ENCODE data around the gene EHD4. TPM values are rescaled to one million over a fixed set of nuclear protein-coding genes. Genes with fewer than 3 reads are reported as not detected.

The EHD4 gene
- total and polyA plus RNA-seq, 2 experiments from 2014 or later = 27.3 to 34.7 TPM

- Histone ChIP-seq H3K79me2 (no peaks in the 10 kb centered on the region), H3K27ac (no peak overlapping the region), H3K9me3 (ENCODE audit: low read depth) (no peaks in the 10 kb centered on the region), H3K9me2 (replicated peaks; ENCODE audit: insufficient read depth) (no peaks in the 10 kb centered on the region), H3K4me2 (no peak overlapping the region), H3K4me3 (no peak overlapping the region), H2AFZ (no peak overlapping the region), H4K20me1 (ENCODE audit: insufficient read depth, poor library complexity, severe bottlenecking) (no peaks in the 10 kb centered on the region), H3K36me3 (replicated peaks; ENCODE audit: insufficient read depth, low read depth) (no peaks in the 10 kb centered on the region), H3K27me3 (no peaks in the 10 kb centered on the region), H3K4me1 (ENCODE audit: insufficient read depth) (no peaks in the 10 kb centered on the region)
- DNase-seq (ENCODE audit: low spot score) = no peak
- WGBS (ENCODE audit: low lambda C conversion rate, missing lambda C conversion rate) = 74% methylated on average over 15 of the region's 15 CpGs
- TF ChIP-seq EZH2 (IDR thresholded peaks at IDR 0.05; ENCODE audit: borderline replicate concordance) (no peak), CTCF (IDR thresholded peaks at IDR 0.05; ENCODE audit: poor library complexity) (no peak), EZH2phosphoT487 (IDR thresholded peaks at IDR 0.05; ENCODE audit: low read depth, severe bottlenecking, unreplicated experiment) (no peak)
Observed at GRCh38 chr15:41860049-41860828, 112.1 kb downstream of the EHD4 start.

DNA sequence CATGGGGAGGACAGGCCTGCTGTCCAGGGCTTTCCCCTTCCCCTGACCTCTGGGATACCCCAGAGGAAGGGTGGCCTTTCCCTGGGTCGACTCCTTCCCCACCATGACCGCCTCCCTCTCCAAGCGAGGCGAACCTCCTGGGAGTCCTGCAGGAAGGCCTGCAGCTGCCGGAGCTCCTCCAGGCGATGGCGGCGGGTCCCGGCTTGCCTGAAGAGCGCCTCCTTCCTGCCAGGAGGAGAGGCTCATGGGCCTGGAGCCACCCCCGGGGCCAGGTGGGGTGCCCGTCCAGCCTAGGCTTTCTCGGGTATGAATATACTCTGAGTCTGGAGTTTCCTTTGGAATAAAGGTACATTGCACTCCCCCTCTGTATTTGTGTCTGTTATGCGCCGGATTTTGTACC, 113.6 kb downstream of the EHD4 start:
- TF ChIP-seq EZH2phosphoT487 (IDR thresholded peaks at IDR 0.05; ENCODE audit: low read depth, severe bottlenecking, unreplicated experiment) (no peak), CTCF (IDR thresholded peaks at IDR 0.05; ENCODE audit: poor library complexity) (no peak), EZH2 (IDR thresholded peaks at IDR 0.05; ENCODE audit: borderline replicate concordance) (no peak)
- 96% methylated on average over 15 of the region's 15 CpGs for WGBS (ENCODE audit: low lambda C conversion rate, missing lambda C conversion rate)
- no peak for DNase-seq (ENCODE audit: low spot score)
- Histone ChIP-seq H4K20me1 (ENCODE audit: insufficient read depth, poor library complexity, severe bottlenecking) (no peaks in the 10 kb centered on the region), H3K4me1 (ENCODE audit: insufficient read depth) (no peaks in the 10 kb centered on the region), H2AFZ (no peak overlapping the region), H3K36me3 (replicated peaks; ENCODE audit: insufficient read depth, low read depth) (no peaks in the 10 kb centered on the region), H3K4me3 (no peak overlapping the region), H3K9me2 (replicated peaks; ENCODE audit: insufficient read depth) (no peaks in the 10 kb centered on the region), H3K79me2 (no peaks in the 10 kb centered on the region), H3K27me3 (no peaks in the 10 kb centered on the region), H3K4me2 (no peak overlapping the region), H3K9me3 (ENCODE audit: low read depth) (no peaks in the 10 kb centered on the region), H3K27ac (no peak overlapping the region)

- Histone ChIP-seq H3K79me2 (no peaks in the 10 kb centered on the region), H3K9me3 (ENCODE audit: low read depth) (no peaks in the 10 kb centered on the region), H4K20me1 (ENCODE audit: insufficient read depth, poor library complexity, severe bottlenecking) (no peaks in the 10 kb centered on the region), H3K27ac (no peak overlapping the region), H3K4me3 (no peak overlapping the region), H3K36me3 (replicated peaks; ENCODE audit: insufficient read depth, low read depth) (no peaks in the 10 kb centered on the region), H2AFZ (no peak overlapping the region), H3K9me2 (replicated peaks; ENCODE audit: insufficient read depth) (no peaks in the 10 kb centered on the region), H3K4me1 (ENCODE audit: insufficient read depth) (no peaks in the 10 kb centered on the region), H3K27me3 (no peaks in the 10 kb centered on the region), H3K4me2 (no peak overlapping the region)
- DNase-seq (ENCODE audit: low spot score) = no peak
- TF ChIP-seq CTCF (IDR thresholded peaks at IDR 0.05; ENCODE audit: poor library complexity) = no peak
- no peak for TF ChIP-seq EZH2phosphoT487 (IDR thresholded peaks at IDR 0.05; ENCODE audit: low read depth, severe bottlenecking, unreplicated experiment)
- TF ChIP-seq EZH2 (IDR thresholded peaks at IDR 0.05; ENCODE audit: borderline replicate concordance) = no peak
- 88% methylated on average over 9 of the region's 9 CpGs for WGBS (ENCODE audit: low lambda C conversion rate, missing lambda C conversion rate)
Observed at GRCh38 chr15:41857316-41857715, 115.0 kb downstream of the EHD4 start.

Data from hepatocyte (in vitro differentiated cells).